Testis (tissue), 3 donors: ENCODE data around the gene SHC3. TPM values are rescaled to one million over a fixed set of nuclear protein-coding genes. Genes with fewer than 3 reads are reported as not detected.

Experiments used
- DNase-seq: peaks from one replicate; pipeline ENCODE4 v3.0.0-alpha.2; 2019
- H3K27ac ChIP-seq, 2 donors: fragments of 200-600 bp; sonication (generic); one replicate each; pipeline ENCODE4 v1.5.1; 2019
- H3K27me3 ChIP-seq: fragments of 200-600 bp; sonication (generic); one replicate; pipeline ENCODE4 v1.5.1; 2019
- H3K36me3 ChIP-seq: fragments of 200-600 bp; sonication (generic); one replicate; pipeline ENCODE4 v1.5.1; 2017; ENCODE audit warnings: low read depth; ENCODE audit errors: missing control alignments
- H3K4me1 ChIP-seq: fragments of 200-600 bp; sonication (generic); one replicate; pipeline ENCODE4 v1.5.1; 2019
- H3K4me3 ChIP-seq, 2 donors: fragments of 200-600 bp; sonication (generic); one replicate each; pipeline ENCODE4 v1.5.1; 2017 to 2019
- H3K9me3 ChIP-seq: fragments of 200-600 bp; sonication (generic); one replicate; pipeline ENCODE4 v1.5.1; 2017
- CTCF ChIP-seq, 3 experiments: fragments of 450-650 bp in 2 of 3; fragments of 200-600 bp in 1 of 3; sonication (generic) in 1 of 3; IDR thresholded peaks; one replicate each; pipeline ENCODE4 v1.5.1; 2016 to 2019; ENCODE audit warnings: antibody characterized with exemption in 3 of 3, mild to moderate bottlenecking in 2 of 3, moderate library complexity in 1 of 3
- POLR2A ChIP-seq: fragments of 450-650 bp; IDR thresholded peaks from one replicate; pipeline ENCODE4 v1.6.1; 2017; ENCODE audit warnings: antibody characterized with exemption, mild to moderate bottlenecking, moderate library complexity
- WGBS, 2 donors: methylation state at CpG; one replicate each; pipeline ENCODE4 v1.1.5; 2018; 5-methylcytosine and 5-hydroxymethylcytosine counted together
- intact Hi-C: fragments of 100-400 bp; cut with DNase I; formaldehyde crosslinking; loops from one replicate; pipeline ENCODE4 v1.15.1; 2023; ENCODE audit warnings: low total_unique reads
- polyA plus RNA-seq: library from polyadenylated mRNA; stranded (reverse); fragments of 350-450 nt; fragmentation: Illumina TruSeq; extraction: RNeasy Lipid Tissue Mini Kit (QIAGEN cat#74804); gene quantifications from one replicate; pipeline ENCODE4 v1.2.3, GENCODE V29; 2014; ENCODE audit warnings: low read depth, low replicate concordance; ENCODE audit not compliant: insufficient read depth
- total RNA-seq, 2 donors: library from RNA; depleted of rRNA; stranded (reverse); fragments of >200 nt; gene quantifications; one replicate each; pipeline ENCODE4 v1.2.3, GENCODE V29; 2016

Gene SHC3
- total and polyA plus RNA-seq, 3 donors from 2014 or later, result 0.37 to 0.87 (median 0.82) TPM

DNA sequence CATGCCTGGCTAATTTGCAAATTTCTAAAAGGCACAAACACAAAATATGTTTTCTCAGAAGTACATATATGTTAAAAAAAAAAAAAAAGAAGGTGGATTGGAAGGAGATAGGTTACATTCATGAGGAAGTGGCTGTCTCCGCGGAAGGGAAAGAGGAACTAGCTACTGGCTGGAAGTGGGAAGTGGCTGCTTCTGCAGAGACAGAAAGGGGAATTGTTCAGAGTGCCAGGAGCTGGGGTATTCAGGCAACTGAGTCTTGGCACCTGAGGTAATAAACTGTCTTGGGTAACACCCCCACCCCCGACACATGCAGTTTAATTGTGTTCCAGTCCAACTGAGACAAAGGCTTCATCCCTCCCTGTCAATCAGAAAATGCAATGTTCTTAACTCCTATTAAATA lies 141.7 kb downstream of the SHC3 start:
- no peaks in the 10 kb centered on the region for H3K9me3 ChIP-seq
- TF ChIP-seq CTCF (IDR thresholded peaks at IDR 0.05), result no peak
- no peak for TF ChIP-seq POLR2A
- no peak for DNase-seq
- H3K27ac ChIP-seq, result no peak overlapping the region
- intact Hi-C loops, result no loop called here
- peaks cover 8% of the 10 kb centered on the region for H3K4me1 ChIP-seq
- no peaks in the 10 kb centered on the region for H3K27me3 ChIP-seq
- WGBS, 2 donors, result 73 to 78% methylated on average over 3 of the region's 3 CpGs
- H3K36me3 ChIP-seq, result no peaks in the 10 kb centered on the region
- H3K4me3 ChIP-seq, result no peak overlapping the region

- H3K4me1 ChIP-seq, result peaks cover 8% of the 10 kb centered on the region
- no peak overlapping the region for H3K27ac ChIP-seq
- no peak for DNase-seq
- H3K36me3 ChIP-seq, result no peaks in the 10 kb centered on the region
- no peaks in the 10 kb centered on the region for H3K27me3 ChIP-seq
- H3K9me3 ChIP-seq, result no peaks in the 10 kb centered on the region
- intact Hi-C loops, result no loop called here
- no peak for TF ChIP-seq CTCF (IDR thresholded peaks at IDR 0.05)
- no peak overlapping the region for H3K4me3 ChIP-seq
- WGBS, 2 donors, result 68 to 77% methylated on average over 8 of the region's 8 CpGs
These were observed 142.2 kb downstream of the SHC3 start for GRCh38 chr9:89036383-89036782.

DNA sequence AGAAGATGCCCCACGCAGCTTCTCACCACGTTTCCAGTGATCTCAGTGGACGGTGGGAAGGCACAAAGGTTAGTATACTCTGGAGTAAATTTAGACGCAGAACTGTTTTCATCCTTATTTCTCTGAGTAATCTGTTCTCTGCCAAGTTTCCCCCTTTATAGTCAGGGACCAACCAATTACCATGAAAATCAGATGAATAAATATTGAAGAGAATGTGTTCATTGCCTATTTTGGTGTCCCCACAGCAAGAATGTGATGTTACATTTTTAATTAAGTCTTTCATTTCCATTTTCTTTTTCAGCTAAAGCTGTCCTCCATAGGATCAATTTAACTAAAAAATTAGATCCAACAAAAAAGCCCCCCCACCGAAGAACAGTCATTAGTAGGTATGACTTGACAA lies 146.0 kb downstream of the SHC3 start:
- no peaks in the 10 kb centered on the region for H3K36me3 ChIP-seq
- TF ChIP-seq CTCF (IDR thresholded peaks at IDR 0.05) (no peak), POLR2A (no peak)
- DNase-seq, result no peak
- H3K27me3 ChIP-seq, result no peaks in the 10 kb centered on the region
- no peak overlapping the region for H3K27ac ChIP-seq
- H3K9me3 ChIP-seq, result no peaks in the 10 kb centered on the region
- peaks cover 6% of the 10 kb centered on the region for H3K4me1 ChIP-seq
- intact Hi-C loops, result no loop called here
- no peak overlapping the region for H3K4me3 ChIP-seq
- WGBS, 2 donors, result 83 to 91% methylated on average over 5 of the region's 5 CpGs

GRCh38 chr9:89032173-89032572 lies 146.4 kb downstream of the SHC3 start:
- no peak for DNase-seq
- no peaks in the 10 kb centered on the region for H3K27me3 ChIP-seq
- intact Hi-C loops, result no loop called here
- no peak overlapping the region for H3K27ac ChIP-seq
- WGBS, 2 donors, result 93 to 97% methylated on average over 5 of the region's 5 CpGs
- no peaks in the 10 kb centered on the region for H3K36me3 ChIP-seq
- peaks cover under 1% of the 10 kb centered on the region for H3K4me1 ChIP-seq
- TF ChIP-seq CTCF (IDR thresholded peaks at IDR 0.05) (no peak), POLR2A (no peak)
- no peaks in the 10 kb centered on the region for H3K9me3 ChIP-seq
- H3K4me3 ChIP-seq, result no peak overlapping the region

GRCh38 chr9:89029788-89030187 lies 148.8 kb downstream of the SHC3 start:
- Histone ChIP-seq H3K4me3 (no peak overlapping the region), H3K4me1 (peaks cover 4% of the 10 kb centered on the region), H3K27me3 (no peaks in the 10 kb centered on the region), H3K27ac (no peak overlapping the region), H3K36me3 (no peaks in the 10 kb centered on the region), H3K9me3 (no peaks in the 10 kb centered on the region)
- intact Hi-C loops, result no loop called here
- DNase-seq, result no peak
- TF ChIP-seq POLR2A (no peak), CTCF (IDR thresholded peaks at IDR 0.05) (no peak)
